GM12892 (cell line): Measurements from ENCODE around the gene LACRT.

Source experiments
- DNase-seq: peaks from one replicate; pipeline ENCODE4 v3.0.0; 2011; ENCODE audit not compliant: insufficient read length
- FAIRE-seq: peaks from 2 replicates; lab custom pipeline; 2011; peaks lifted over from hg19 to GRCh38; lab: Jason Lieb, UNC
- POLR2A ChIP-seq: IDR thresholded peaks from 2 replicates; pipeline ENCODE4 v1.6.1; 2011; ENCODE audit warnings: low read depth, low read length, control low read depth
- POLR2AphosphoS5 ChIP-seq: IDR thresholded peaks from 2 replicates; pipeline ENCODE4 v1.6.1; 2011; ENCODE audit warnings: low read depth, low read length, control low read depth
- TAF1 ChIP-seq: IDR thresholded peaks from 2 replicates; pipeline ENCODE4 v1.6.1; 2011; ENCODE audit warnings: low read depth, mild to moderate bottlenecking, control low read depth, low read length, borderline replicate concordance

Gene LACRT

DNA sequence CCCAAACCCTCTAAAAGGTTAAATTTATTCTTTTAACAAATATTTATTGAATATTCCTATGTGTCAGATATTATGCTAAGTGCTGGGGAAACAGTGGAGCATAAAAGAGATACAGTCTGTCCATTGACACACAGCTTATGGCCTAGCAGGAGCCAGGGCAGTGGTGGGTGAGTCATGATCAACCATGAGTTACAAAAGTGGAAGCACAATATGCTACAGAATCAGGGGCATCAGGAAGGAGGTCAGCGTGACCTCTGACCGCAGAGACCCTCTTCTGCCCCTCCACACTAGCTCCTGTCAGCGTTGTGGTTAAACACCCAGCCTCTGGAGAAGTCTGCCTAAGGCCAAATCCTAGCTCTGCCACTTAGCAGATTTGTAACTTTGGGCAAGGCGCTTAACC, 41.6 kb downstream of the LACRT start:
- FAIRE-seq, result no peak
- no peak for TF ChIP-seq TAF1
- no peak for TF ChIP-seq POLR2AphosphoS5
- no peak for TF ChIP-seq POLR2A
- DNase-seq, result no peak

DNA sequence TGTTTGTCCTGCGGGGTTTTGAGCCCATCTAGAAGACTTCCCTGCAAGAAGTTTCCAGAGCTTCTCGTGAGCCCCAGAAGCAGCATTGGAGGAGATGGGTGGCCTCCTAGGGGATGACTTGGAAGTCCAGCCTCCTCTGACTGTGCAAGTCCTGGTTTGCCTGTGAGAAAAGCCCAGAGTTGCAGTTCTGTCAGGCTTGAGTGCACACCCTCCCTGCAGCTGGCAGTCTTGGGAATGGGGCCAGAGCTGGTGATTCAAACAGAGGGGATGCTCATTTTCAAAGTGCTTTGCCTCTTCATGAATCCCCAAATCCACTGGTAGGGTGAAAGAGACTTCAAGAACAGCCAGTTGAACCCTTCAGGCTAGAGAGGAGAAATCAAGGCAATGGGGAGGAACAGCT, 42.4 kb downstream of the LACRT start:
- DNase-seq, result no peak
- FAIRE-seq, result no peak
- no peak for TF ChIP-seq POLR2AphosphoS5
- TF ChIP-seq POLR2A, result no peak
- TF ChIP-seq TAF1, result no peak

DNA sequence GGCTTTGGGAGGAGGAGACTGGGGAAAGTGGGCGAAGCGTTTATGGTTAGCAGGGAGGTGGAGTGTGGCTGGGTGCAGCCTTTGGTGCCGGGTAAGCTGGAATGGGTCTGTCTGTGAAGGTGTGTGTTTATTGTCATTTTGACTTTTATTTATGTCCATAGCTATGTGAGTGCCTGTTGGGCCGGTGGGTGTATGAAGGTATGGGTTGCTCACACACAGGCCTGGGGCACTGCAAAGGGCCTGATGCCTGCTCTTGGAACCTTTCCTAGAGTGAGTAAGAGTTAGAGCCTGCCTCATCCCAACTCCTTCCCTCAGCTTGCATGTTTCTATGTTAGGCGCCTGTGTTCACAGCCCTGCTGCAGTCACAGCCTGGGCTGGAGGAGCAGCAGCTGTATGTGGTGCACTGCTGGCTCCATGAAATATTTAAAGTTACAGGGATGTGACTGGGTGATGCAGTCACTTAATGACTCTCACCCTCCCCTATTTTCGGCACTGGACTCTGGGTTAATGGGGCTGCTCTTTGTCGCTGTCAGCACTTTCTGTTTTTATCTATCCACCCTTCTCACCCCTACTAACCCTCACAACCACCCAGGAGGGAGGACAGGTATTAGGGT, 43.6 kb downstream of the LACRT start:
- no peak for DNase-seq
- no peak for TF ChIP-seq POLR2AphosphoS5
- TF ChIP-seq TAF1, result no peak
- no peak for TF ChIP-seq POLR2A
- no peak for FAIRE-seq

DNA sequence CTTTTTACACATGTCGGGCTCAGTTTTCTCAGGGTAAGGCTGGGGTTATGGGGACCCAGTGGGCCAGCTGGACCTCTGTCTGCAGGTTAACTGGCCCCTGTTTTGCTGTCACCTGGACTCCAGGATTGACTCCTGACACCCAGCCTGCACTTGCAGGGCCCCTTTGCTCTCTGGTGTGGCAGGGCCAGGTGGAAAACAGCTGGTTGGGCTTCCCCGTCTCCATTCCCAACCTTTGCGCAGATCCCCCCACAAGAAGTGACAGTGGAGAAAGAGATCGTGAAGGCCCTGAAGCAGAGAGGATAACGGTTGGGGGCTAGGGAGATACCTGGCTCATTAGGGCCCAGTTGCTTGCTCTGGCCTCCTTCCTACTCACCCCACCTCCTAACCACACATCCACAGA, 44.7 kb downstream of the LACRT start:
- FAIRE-seq (no peak), DNase-seq (no peak)
- TF ChIP-seq POLR2A (no peak), POLR2AphosphoS5 (no peak), TAF1 (no peak)

DNA sequence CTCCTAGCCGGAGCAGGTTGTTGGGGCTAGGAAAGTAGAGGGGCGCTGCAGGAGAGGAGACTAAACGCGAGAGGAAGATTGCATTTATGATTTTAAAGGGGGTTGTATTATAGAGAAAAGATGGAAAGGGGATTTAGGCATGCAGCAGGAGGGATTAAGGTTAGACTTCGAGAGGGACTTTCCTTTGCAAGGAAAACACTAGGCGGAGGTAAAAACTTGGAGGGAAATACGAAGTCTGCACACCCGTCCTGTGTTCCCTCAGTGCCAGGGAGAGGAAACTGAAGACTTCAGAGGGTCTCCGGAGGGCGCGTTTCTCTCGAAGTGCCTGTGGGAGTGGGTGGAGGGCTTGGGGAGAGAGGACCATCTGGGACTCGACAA, 45.8 kb downstream of the LACRT start:
- TF ChIP-seq POLR2AphosphoS5, result no peak
- no peak for TF ChIP-seq TAF1
- no peak for TF ChIP-seq POLR2A
- no peak for FAIRE-seq
- no peak for DNase-seq

DNA sequence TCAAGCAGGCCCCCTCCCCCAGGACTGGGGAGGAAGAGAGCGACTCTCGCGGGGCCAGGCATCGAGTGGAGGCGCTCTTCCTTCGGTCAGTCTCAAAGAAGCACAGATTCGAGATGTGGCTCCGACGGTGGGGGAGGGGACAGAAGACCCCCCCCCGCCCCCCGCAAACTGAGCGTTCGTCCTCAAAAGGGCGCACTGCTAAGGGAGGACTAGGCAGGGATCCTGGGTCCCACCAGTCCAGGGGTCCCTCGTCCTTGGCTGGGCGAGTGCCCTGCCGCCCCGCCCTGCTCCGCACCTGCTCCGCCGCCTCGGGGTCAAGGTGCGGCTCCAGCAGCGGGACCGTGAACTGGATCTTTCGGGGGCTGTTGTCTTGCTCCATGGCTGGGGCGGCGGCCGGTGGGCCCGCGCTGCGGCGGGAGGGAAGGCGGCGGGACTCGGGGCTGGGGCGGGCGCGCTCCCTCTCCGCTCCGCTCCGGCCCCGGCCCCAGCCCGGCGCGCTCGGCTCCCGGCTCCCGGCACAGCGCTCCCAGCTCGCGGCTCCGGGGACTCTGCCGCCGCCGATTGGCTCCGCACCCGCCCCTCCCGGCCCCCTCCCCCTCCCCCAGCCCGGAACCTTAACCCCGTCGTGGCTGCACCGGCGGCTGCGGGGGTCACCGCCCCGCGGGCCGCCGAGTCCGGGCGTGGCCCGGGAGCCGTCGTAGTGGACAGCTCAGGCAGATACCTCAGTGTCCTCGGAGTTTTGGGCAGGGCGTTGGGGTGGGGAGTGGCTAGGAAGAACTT, 46.4 kb downstream of the LACRT start, which contains the start of gene PPP1R1A:
PPP1R1A (minus strand) TSS at position 550 of the 780 bp plus-strand sequence; CDS start at position 379, 171 bp downstream.
- no peak for FAIRE-seq
- no peak for DNase-seq
- no peak for TF ChIP-seq TAF1
- TF ChIP-seq POLR2AphosphoS5, result no peak
- no peak for TF ChIP-seq POLR2A

DNA sequence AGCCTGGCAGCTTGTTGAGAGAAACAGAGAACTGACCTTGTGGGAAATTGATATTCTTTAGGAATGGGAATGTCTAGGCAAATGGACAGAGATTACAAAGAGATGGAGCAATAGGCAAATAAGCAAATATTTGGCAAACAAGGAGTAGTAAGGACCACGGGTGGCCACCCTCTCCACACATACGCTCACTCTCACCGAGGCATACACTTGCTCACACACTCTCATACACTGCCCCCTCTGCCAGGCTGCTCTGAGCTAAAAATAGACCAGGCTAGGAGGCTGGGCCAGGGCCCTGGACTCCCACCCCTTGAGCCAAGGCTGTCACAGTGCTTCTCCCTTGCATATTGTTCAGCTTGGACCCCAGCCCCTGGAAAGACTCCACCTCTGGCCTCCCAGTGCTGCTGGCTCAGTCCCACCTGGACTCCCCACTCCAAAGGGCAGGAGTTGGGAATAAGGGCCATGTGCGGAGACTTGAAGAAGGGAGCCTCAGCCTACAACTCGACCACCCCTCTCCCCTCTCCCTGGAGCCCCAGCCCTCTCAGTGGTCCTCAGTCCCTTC, 47.3 kb downstream of the LACRT start:
- FAIRE-seq (no peak), DNase-seq (no peak)
- TF ChIP-seq TAF1 (no peak), POLR2A (no peak), POLR2AphosphoS5 (no peak)

DNA sequence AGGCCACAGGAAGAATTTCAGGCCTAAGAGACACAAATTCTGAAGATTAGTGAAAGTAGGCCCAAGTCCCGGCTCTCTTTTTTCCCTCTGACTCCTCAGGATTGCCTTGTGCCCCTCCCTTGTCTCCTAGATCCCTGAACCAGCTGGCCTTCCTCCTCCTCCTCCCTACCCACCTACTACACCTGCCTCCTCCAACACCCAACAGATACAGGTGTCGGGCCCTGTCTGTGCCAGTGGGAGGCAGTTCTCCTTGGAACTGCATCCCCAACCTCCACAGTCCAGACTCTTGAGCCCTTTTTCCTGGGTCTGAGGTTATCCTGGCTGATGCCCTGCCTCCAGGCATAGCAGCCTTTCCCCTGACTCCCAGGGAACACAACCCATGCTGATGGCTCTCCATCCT, 48.1 kb downstream of the LACRT start:
- no peak for TF ChIP-seq POLR2A
- no peak for TF ChIP-seq POLR2AphosphoS5
- TF ChIP-seq TAF1, result no peak
- FAIRE-seq, result no peak
- DNase-seq, result no peak

DNA sequence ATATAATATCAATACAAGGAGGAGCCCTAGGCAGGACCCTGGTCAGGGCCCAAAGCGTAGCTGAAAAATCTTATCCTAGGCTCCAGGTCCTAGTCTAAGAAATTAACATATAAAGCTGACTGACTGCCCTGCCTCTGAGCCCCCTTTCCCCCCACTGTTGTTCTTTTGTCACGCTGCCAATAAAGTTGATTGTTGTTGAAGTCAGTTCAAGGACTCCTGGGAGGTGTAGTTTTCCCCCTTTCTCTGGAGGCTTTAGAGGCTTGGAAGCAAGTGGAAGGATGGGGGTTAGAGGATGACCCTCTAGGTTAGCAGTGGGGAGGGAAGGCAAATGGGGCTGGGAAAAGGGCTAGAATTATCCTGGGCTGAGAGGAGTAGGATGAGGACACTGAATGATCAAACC, 49.5 kb downstream of the LACRT start:
- DNase-seq (no peak), FAIRE-seq (no peak)
- TF ChIP-seq POLR2AphosphoS5 (no peak), POLR2A (no peak), TAF1 (no peak)

DNA sequence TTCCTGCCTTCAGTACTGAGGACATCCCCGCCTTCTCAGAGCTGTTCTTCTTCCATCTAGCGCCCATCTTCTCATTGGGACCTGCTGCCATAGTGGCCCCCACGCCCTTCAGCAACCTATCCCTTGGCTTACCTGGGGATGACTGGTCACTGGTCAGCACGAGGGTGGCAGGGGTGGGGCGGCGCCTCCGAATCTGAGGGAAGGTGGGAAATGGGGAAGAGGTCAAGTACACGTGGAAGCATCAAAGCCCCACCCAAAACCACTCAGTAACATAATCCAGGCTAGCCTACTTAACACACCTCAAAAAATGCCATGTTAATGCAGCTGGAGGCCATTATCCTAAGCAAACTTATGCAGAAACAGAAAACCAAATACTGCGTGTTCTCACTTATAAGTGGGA, 50.6 kb downstream of the LACRT start:
- FAIRE-seq (no peak), DNase-seq (no peak)
- TF ChIP-seq POLR2A (no peak), POLR2AphosphoS5 (no peak), TAF1 (no peak)

DNA sequence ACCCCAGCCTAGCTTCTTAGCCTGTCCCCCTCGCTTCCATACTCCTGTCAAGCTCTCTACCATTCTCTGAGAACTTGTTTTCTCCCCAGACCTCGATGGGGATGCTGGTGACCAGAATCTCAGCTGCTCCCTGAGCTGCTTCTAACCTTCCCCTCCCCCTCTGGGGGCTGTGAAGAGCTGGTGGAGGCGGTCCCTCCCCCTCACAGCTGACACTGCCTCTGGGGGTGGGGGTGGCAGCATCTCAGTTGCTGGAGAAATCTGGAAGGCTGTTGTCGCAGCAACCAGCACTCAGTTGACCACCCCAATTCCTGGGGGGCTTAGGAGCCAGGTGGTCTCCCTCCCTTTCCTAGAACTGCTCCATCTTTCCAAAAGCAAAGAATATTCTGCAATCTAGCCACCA, 51.0 kb downstream of the LACRT start:
- TF ChIP-seq POLR2AphosphoS5 (no peak), TAF1 (no peak), POLR2A (no peak)
- no peak for FAIRE-seq
- DNase-seq, result no peak
